ENCODE results near the gene RELT.

- TF ChIP-seq POLR2A (IDR thresholded peaks at IDR 0.05), result no peak
- TF ChIP-seq CTCF (IDR thresholded peaks at IDR 0.05), result no peak
- no peak for TF ChIP-seq POLR2AphosphoS5 (IDR thresholded peaks at IDR 0.05)
- no peak for TF ChIP-seq EP300 (IDR thresholded peaks at IDR 0.05)
Observed at GRCh38 chr11:73356979-73357860, 19.0 kb upstream of the RELT start.

Data from upper lobe of left lung (tissue), 4 donors.